Ovary (tissue), 3 donors: Measurements from ENCODE around the gene CAV1.

Experiments used
- CTCF ChIP-seq, 3 donors: fragments of 450-650 bp in 2 of 3; fragments of 200-600 bp in 1 of 3; IDR thresholded peaks; one replicate each; pipeline versions ENCODE4 v1.5.1 to v1.8.0; 2016 to 2022; ENCODE audit warnings: antibody characterized with exemption in 3 of 3, mild to moderate bottlenecking in 1 of 3
- EP300 ChIP-seq: sonication (generic); formaldehyde crosslinking; IDR thresholded peaks from one replicate; pipeline ENCODE4 v1.6.1; 2017; ENCODE audit warnings: antibody characterized with exemption
- POLR2A ChIP-seq: fragments of 450-650 bp; IDR thresholded peaks from one replicate; pipeline ENCODE4 v1.6.1; 2017; ENCODE audit warnings: antibody characterized with exemption, mild to moderate bottlenecking, moderate library complexity
- donor health status: DM: no; HTN: no; CAD: no.

DNA sequence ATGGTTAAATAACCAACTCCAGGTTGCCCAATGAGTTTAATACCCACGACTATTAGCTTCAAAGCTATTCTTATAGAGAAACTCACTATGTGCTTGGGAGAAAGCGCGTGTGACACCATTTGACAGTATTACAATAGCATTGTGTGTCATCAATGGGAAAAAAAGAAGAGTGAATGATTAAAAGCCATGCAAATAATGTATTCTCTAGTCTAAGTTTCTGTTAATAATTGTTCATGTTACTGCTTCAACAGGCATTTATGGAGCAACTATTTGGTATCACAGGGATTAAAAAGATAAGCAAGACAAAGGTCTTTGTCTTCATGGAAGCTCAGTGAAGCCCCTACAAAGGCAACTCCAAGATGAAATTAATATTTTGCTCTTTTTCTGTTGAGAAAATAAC, 47.2 kb downstream of the CAV1 start:
- TF ChIP-seq CTCF (IDR thresholded peaks at IDR 0.05) (no peak), EP300 (no peak), POLR2A (no peak)
